Smooth muscle cell (in vitro differentiated cells): ENCODE results near the gene ZNF710. TPM values are rescaled to one million over a fixed set of nuclear protein-coding genes. Genes with fewer than 3 reads are reported as not detected.
A peak's percentile ranks its signal among the peaks of the same experiment; 100 is the strongest.

Source experiments
- DNase-seq: peaks from one replicate; lab custom pipeline; 2025; ENCODE audit not compliant: unreplicated experiment; lab: John Stamatoyannopoulos, UW
- H2AFZ ChIP-seq: fragments of 200-600 bp; sonication (generic); 2 replicates; pipeline ENCODE4 v1.6.0; 2016; ENCODE audit warnings: antibody characterized with exemption, low read depth, mild to moderate bottlenecking
- H3F3A ChIP-seq: fragments of 200-600 bp; sonication (generic); 2 replicates; pipeline ENCODE4 v1.6.0; 2017; ENCODE audit warnings: antibody characterized with exemption, low read depth
- H3K27ac ChIP-seq: fragments of 200-600 bp; sonication (generic); 2 replicates; pipeline ENCODE4 v1.5.1; 2016; ENCODE audit warnings: low read depth, mild to moderate bottlenecking
- H3K27me3 ChIP-seq: fragments of 200-600 bp; sonication (generic); 2 replicates; pipeline ENCODE4 v1.6.1; 2016; ENCODE audit warnings: low read depth, mild to moderate bottlenecking
- H3K36me3 ChIP-seq: fragments of 200-600 bp; sonication (generic); 2 replicates; pipeline ENCODE4 v1.5.1; 2016; ENCODE audit warnings: low read depth
- H3K4me1 ChIP-seq: fragments of 200-600 bp; sonication (generic); 2 replicates; pipeline ENCODE4 v1.5.1; 2016; ENCODE audit warnings: low read depth
- H3K4me2 ChIP-seq: fragments of 200-600 bp; sonication (generic); 2 replicates; pipeline ENCODE4 v1.6.0; 2016; ENCODE audit warnings: mild to moderate bottlenecking
- H3K4me3 ChIP-seq: fragments of 200-600 bp; sonication (generic); 2 replicates; pipeline ENCODE4 v1.5.1; 2016; ENCODE audit warnings: mild to moderate bottlenecking
- H3K79me2 ChIP-seq: fragments of 200-600 bp; sonication (generic); 2 replicates; pipeline ENCODE4 v1.6.0; 2016; ENCODE audit warnings: low read depth, mild to moderate bottlenecking
- H3K9ac ChIP-seq: fragments of 200-600 bp; sonication (generic); 2 replicates; pipeline ENCODE4 v1.6.0; 2016; ENCODE audit warnings: low read depth
- H3K9me3 ChIP-seq: fragments of 200-600 bp; sonication (generic); replicated peaks from 2 replicates; pipeline ENCODE4 v1.5.1; 2016; ENCODE audit warnings: low read depth
- H4K20me1 ChIP-seq: fragments of 200-600 bp; sonication (generic); 2 replicates; pipeline ENCODE4 v1.6.0; 2016; ENCODE audit warnings: low read depth
- CTCF ChIP-seq: fragments of 200-600 bp; sonication (generic); IDR thresholded peaks from 2 replicates; pipeline ENCODE4 v1.5.1; 2017; ENCODE audit warnings: borderline replicate concordance, mild to moderate bottlenecking, antibody characterized with exemption; ENCODE audit not compliant: insufficient read depth, poor library complexity, severe bottlenecking
- WGBS: methylation state at CpG from one replicate; pipeline ENCODE4 v1.1.7; 2016; ENCODE audit warnings: low lambda C conversion rate; 5-methylcytosine and 5-hydroxymethylcytosine counted together
- polyA plus RNA-seq: library from polyadenylated mRNA; unstranded; fragments of >200 nt; fragmentation: Nextera tagmentation; extraction: Ambion mirVana; gene quantifications from 2 replicates; pipeline ENCODE4 v1.2.1, GENCODE V29; 2016
- total RNA-seq: library from RNA; depleted of rRNA; stranded (reverse); fragments of >200 nt; gene quantifications from 2 replicates; pipeline ENCODE4 v1.2.3, GENCODE V29; 2014

ZNF710 gene
- total and polyA plus RNA-seq, 2 experiments from 2014 or later: 8.6 to 10.4 TPM

DNA sequence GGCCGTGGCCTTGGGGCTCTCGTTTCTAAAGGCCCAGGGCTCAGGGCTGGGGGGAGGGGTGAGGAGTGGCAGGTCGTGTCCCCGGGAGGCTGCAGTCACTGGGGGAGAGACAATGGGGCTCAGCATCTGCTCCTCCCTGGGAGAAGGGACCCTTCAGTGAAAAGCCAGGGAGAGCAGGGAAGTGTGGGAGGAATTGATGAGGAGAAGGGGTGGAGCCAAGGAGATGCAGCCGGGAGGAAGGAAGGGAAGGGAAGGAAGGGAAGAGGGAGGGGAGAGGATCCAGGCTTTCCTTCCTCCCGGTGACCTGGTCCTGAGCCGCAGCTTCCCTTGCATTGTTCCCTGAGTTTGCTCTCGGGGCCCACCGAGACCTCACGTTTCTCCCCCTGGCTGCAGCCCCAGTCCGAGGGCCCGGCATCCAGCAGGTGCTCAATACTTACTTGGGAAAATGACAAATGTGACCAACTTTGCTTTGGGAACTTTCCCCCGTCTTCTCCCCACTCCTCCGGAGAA is 1.4 kb upstream of the ZNF710 start:
- no peak overlapping the region for H3K9ac ChIP-seq
- 18% methylated on average over 13 of the region's 14 CpGs for WGBS
- DNase-seq: no peak

DNA sequence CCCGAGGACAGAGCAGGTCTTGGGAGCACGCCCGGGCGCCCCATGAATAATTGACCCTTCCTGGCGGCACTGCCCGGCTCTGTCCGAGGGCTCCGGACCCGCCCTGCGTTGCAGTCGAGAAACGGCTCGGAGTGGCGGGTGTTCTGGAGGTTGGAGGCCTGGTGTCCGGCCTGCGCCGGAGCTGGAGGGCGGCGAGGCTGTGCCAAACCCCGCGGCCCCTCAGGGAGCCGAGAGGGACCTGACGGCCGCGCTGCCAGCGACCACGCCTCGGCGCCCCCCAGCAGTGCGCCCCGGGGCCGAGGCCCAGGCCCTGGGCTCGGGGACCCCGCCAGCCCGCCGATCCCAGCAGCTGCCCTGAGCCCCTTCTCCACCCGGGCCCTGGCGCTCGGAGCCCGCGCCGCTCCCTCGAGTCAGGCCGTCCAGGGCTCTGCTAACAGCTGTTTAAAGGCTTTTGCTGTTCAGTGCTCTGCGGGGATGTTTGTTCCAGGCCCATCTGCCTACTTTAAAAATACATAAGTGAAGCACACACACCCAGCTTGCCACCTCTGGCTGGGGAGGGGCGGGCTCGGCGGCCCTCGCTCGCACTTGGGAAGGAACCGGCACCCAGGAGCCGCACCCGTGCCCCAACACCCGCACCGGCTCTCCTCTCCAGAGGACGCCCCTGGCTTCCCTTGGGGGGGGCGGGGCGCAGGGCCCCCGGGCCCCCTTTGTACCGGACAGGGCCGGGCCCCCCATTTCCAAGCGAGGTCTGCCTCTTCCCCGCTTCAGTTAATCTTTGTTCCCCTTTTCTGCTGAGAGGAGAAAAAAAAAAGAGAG is 730 bp upstream of the ZNF710 start:
- 2% methylated on average over 47 of the region's 63 CpGs for WGBS
- H3K4me1 ChIP-seq: peaks cover 32% of the 10 kb centered on the region

More for the DNA sequence above, 1.4 kb upstream of the ZNF710 start:
- Histone ChIP-seq H2AFZ (no peak overlapping the region), H3K79me2 (peaks cover 16% of the 10 kb centered on the region), H3F3A (peaks cover 33% of the 10 kb centered on the region), H4K20me1 (no peaks in the 10 kb centered on the region), H3K36me3 (no peaks in the 10 kb centered on the region), H3K27ac (no peak overlapping the region), H3K4me3 (peak overlapping the region; percentile 86), H3K9me3 (no peaks in the 10 kb centered on the region), H3K27me3 (no peaks in the 10 kb centered on the region), H3K4me2 (peak overlapping the region; percentile 87), H3K4me1 (peaks cover 26% of the 10 kb centered on the region)
- TF ChIP-seq CTCF: no peak

GRCh38 chr15:90001683-90002427 is 731 bp downstream of the ZNF710 start:
- H3K4me3 ChIP-seq: peak overlapping the region; percentile 82
- peak overlapping the region; percentile 98 for H3K27ac ChIP-seq
- TF ChIP-seq CTCF: no peak
- H3K9me3 ChIP-seq: no peaks in the 10 kb centered on the region
- H3K36me3 ChIP-seq: no peaks in the 10 kb centered on the region
- H3K79me2 ChIP-seq: peaks cover 34% of the 10 kb centered on the region
- DNase-seq: no peak
- peaks cover 30% of the 10 kb centered on the region for H3F3A ChIP-seq
- H2AFZ ChIP-seq: peak overlapping the region; percentile 72
- no CpG with 5 or more reads among the region's 89 CpGs for WGBS
- H3K4me2 ChIP-seq: peak overlapping the region; percentile 92
- peaks cover 36% of the 10 kb centered on the region for H3K4me1 ChIP-seq
- H3K27me3 ChIP-seq: no peaks in the 10 kb centered on the region
- H3K9ac ChIP-seq: peak overlapping the region; percentile 81
- H4K20me1 ChIP-seq: peaks cover 16% of the 10 kb centered on the region

More for the DNA sequence above, 730 bp upstream of the ZNF710 start:
- no peak for TF ChIP-seq CTCF
- H4K20me1 ChIP-seq: peaks cover 4% of the 10 kb centered on the region
- peaks cover 33% of the 10 kb centered on the region for H3F3A ChIP-seq
- no peaks in the 10 kb centered on the region for H3K36me3 ChIP-seq
- DNase-seq: no peak
- H2AFZ ChIP-seq: peak overlapping the region; percentile 92
- H3K9me3 ChIP-seq: no peaks in the 10 kb centered on the region
- H3K79me2 ChIP-seq: peaks cover 20% of the 10 kb centered on the region
- H3K4me2 ChIP-seq: peak overlapping the region; percentile 87
- peak overlapping the region; percentile 77 for H3K9ac ChIP-seq
- no peaks in the 10 kb centered on the region for H3K27me3 ChIP-seq
- peak overlapping the region; percentile 86 for H3K4me3 ChIP-seq
- H3K27ac ChIP-seq: peak overlapping the region; percentile 74
